Bronchus fibroblast of lung (primary cell): Measurements from ENCODE around the gene CACTIN. TPM values are rescaled to one million over a fixed set of nuclear protein-coding genes. Genes with fewer than 3 reads are reported as not detected.

Experiments
- total RNA-seq: library from RNA; depleted of rRNA; stranded (reverse); fragments of >200 nt; gene quantifications from 2 replicates; pipeline ENCODE4 v1.2.3, GENCODE V29; 2015

Gene CACTIN
- 36.3 and 38.5 TPM in 2 replicates for total RNA-seq

GRCh38 chr19:3626473-3627350, at the start of gene CACTIN:
TSS of gene CACTIN (minus strand) at chr19:3626790. CDS start at chr19:3626762, 28 bp downstream.

GRCh38 chr19:3606690-3607289, 19.8 kb downstream of the CACTIN start, which contains the start of gene TBXA2R:
TSS of gene TBXA2R (minus strand) at chr19:3606875. CDS start at chr19:3600634, 6,241 bp downstream.

GRCh38 chr19:3585301-3586126, 41.1 kb downstream of the CACTIN start, which contains the start of gene GIPC3:
TSS of gene GIPC3 (plus strand) at chr19:3585478. CDS start at chr19:3585598, 120 bp downstream.

GRCh38 chr19:3572855-3573161, 53.8 kb downstream of the CACTIN start, which contains the start of gene HMG20B:
TSS of gene HMG20B (plus strand) at chr19:3572944. CDS start at chr19:3573310, 366 bp downstream.

Other genes starting within 250 kb of the CACTIN start
- gene SMIM24, start 146.3 kb downstream of the CACTIN start, total RNA-seq: not detected in 2 replicates
- gene SMIM44, start 143.3 kb downstream of the CACTIN start, total RNA-seq: not detected in 2 replicates
- 12.2 and 14.1 TPM in 2 replicates for gene DOHH, start 126.1 kb downstream of the CACTIN start, total RNA-seq
- gene FZR1, start 120.5 kb downstream of the CACTIN start, total RNA-seq: 40.4 and 44.7 TPM in 2 replicates
- gene TEKTIP1, start 87.6 kb downstream of the CACTIN start, total RNA-seq: not detected in 2 replicates
- 70.3 and 77.4 TPM in 2 replicates for gene MFSD12, start 69.2 kb downstream of the CACTIN start, total RNA-seq
- 169 and 170 TPM in 2 replicates for gene HMG20B, start 53.8 kb downstream of the CACTIN start, total RNA-seq
- gene GIPC3, start 41.3 kb downstream of the CACTIN start, total RNA-seq: 0.15 and 0.17 TPM in 2 replicates
- 1.8 and 3.4 TPM in 2 replicates for gene TBXA2R, start 19.9 kb downstream of the CACTIN start, total RNA-seq
- 18.8 and 21.1 TPM in 2 replicates for gene PIP5K1C, start 73.7 kb upstream of the CACTIN start, total RNA-seq
- not detected in 2 replicates for gene TJP3, start 81.6 kb upstream of the CACTIN start, total RNA-seq
- gene APBA3, start 134.9 kb upstream of the CACTIN start, total RNA-seq: 19.2 and 19.8 TPM in 2 replicates
- gene MRPL54, start 135.9 kb upstream of the CACTIN start, total RNA-seq: 92.8 and 93.9 TPM in 2 replicates
- gene RAX2, start 145.4 kb upstream of the CACTIN start, total RNA-seq: not detected in 2 replicates
- not detected in 2 replicates for gene MATK, start 159.6 kb upstream of the CACTIN start, total RNA-seq
- not detected in 2 replicates for gene ZFR2, start 242.2 kb upstream of the CACTIN start, total RNA-seq